ENCODE measurements around the gene CSTPP1. TPM values are rescaled to one million over a fixed set of nuclear protein-coding genes. Genes with fewer than 3 reads are reported as not detected.

The CSTPP1 gene
- total and polyA plus RNA-seq, 2 donors (not counting 1 experiment from before 2014, with no cell fraction given): 11.5 to 29.0 TPM

- 100% methylated on average over 1 of the region's 3 CpGs for WGBS (ENCODE audit: insufficient coverage)
- H3K4me1 Mint-ChIP-seq: no peaks in the 10 kb centered on the region
- no peaks in the 10 kb centered on the region for H3K36me3 ChIP-seq (replicated peaks in 1 of 2; ENCODE audit: control extremely low read depth in 1 of 2, control insufficient read depth in 1 of 2, extremely low read depth in 1 of 2, insufficient read depth in 2 of 2, low read length in 1 of 2)
- H4K20me1 ChIP-seq (ENCODE audit: control insufficient read depth, insufficient read depth, low read length, poor library complexity, severe bottlenecking): no peaks in the 10 kb centered on the region
- no peaks in the 10 kb centered on the region for H3K4me1 ChIP-seq (ENCODE audit: control insufficient read depth in 2 of 2, insufficient read depth in 2 of 2, low read length in 2 of 2)
- H3K4me3 ChIP-seq (ENCODE audit: control extremely low read depth in 1 of 5, extremely low read depth in 1 of 5, insufficient read depth in 1 of 5, low read depth in 2 of 5, low read length in 4 of 5): no peak overlapping the region
- no peaks in the 10 kb centered on the region for H3K9me3 ChIP-seq (ENCODE audit: control extremely low read depth in 1 of 3, control insufficient read depth in 2 of 3, insufficient read depth in 1 of 3, low read length in 2 of 3)
- no peak overlapping the region for H3K4me3 Mint-ChIP-seq
- no peaks in the 10 kb centered on the region for H3K27me3 ChIP-seq (replicated peaks in 1 of 4; ENCODE audit: control extremely low read depth in 1 of 4, control insufficient read depth in 3 of 4, insufficient read depth in 4 of 4, low read length in 3 of 4)
- H3K27me3 Mint-ChIP-seq: no peaks in the 10 kb centered on the region
- H3K27ac ChIP-seq (ENCODE audit: low read length in 2 of 2): no peak overlapping the region
- ChIA-PET POLR2A (no interaction called here), CTCF (no interaction called here)
- intact Hi-C loops (cut with micrococcal nuclease): no loop called here
- H3K9ac ChIP-seq (ENCODE audit: low read length): no peak overlapping the region
- no peak overlapping the region for H3K27ac Mint-ChIP-seq
- no peak for TF ChIP-seq EZH2 (IDR thresholded peaks at IDR 0.05; ENCODE audit: borderline replicate concordance, insufficient read depth, low read depth, low read length, poor library complexity, severe bottlenecking)
- TF ChIP-seq CTCF (IDR thresholded peaks at IDR 0.05): no peak
- no peak for DNase-seq
- no peak for ATAC-seq (ENCODE audit: low read depth)
- no peaks in the 10 kb centered on the region for H3K79me2 ChIP-seq (ENCODE audit: control insufficient read depth, insufficient read depth, low read length)
- H2AFZ ChIP-seq (ENCODE audit: insufficient read depth, low read depth, low read length, poor library complexity, severe bottlenecking): no peak overlapping the region
- H3K9me3 Mint-ChIP-seq (ENCODE audit: insufficient read depth): no peaks in the 10 kb centered on the region
- no peak overlapping the region for H3K4me2 ChIP-seq (replicated peaks; ENCODE audit: low read depth, low read length, poor library complexity, severe bottlenecking)
Measured at GRCh38 chr11:47136921-47137320, 200.4 kb downstream of the CSTPP1 start.

GRCh38 chr11:47137476-47137875 lies 200.9 kb downstream of the CSTPP1 start:
- H3K4me1 ChIP-seq (ENCODE audit: control insufficient read depth in 2 of 2, insufficient read depth in 2 of 2, low read length in 2 of 2): no peaks in the 10 kb centered on the region
- ChIA-PET POLR2A (no interaction called here), CTCF (no interaction called here)
- H3K4me2 ChIP-seq (replicated peaks; ENCODE audit: low read depth, low read length, poor library complexity, severe bottlenecking): no peak overlapping the region
- TF ChIP-seq EZH2 (IDR thresholded peaks at IDR 0.05; ENCODE audit: borderline replicate concordance, insufficient read depth, low read depth, low read length, poor library complexity, severe bottlenecking): no peak
- TF ChIP-seq CTCF (IDR thresholded peaks at IDR 0.05): no peak
- no peaks in the 10 kb centered on the region for H4K20me1 ChIP-seq (ENCODE audit: control insufficient read depth, insufficient read depth, low read length, poor library complexity, severe bottlenecking)
- no peak overlapping the region for H2AFZ ChIP-seq (ENCODE audit: insufficient read depth, low read depth, low read length, poor library complexity, severe bottlenecking)
- DNase-seq: no peak
- H3K79me2 ChIP-seq (ENCODE audit: control insufficient read depth, insufficient read depth, low read length): no peaks in the 10 kb centered on the region
- no peaks in the 10 kb centered on the region for H3K9me3 ChIP-seq (ENCODE audit: control extremely low read depth in 1 of 3, control insufficient read depth in 2 of 3, insufficient read depth in 1 of 3, low read length in 2 of 3)
- no peaks in the 10 kb centered on the region for H3K4me1 Mint-ChIP-seq
- H3K27me3 ChIP-seq (replicated peaks in 1 of 4; ENCODE audit: control extremely low read depth in 1 of 4, control insufficient read depth in 3 of 4, insufficient read depth in 4 of 4, low read length in 3 of 4): no peaks in the 10 kb centered on the region
- 100% methylated on average over 2 of the region's 2 CpGs for WGBS (ENCODE audit: insufficient coverage)
- intact Hi-C loops (cut with micrococcal nuclease): no loop called here
- no peaks in the 10 kb centered on the region for H3K36me3 ChIP-seq (replicated peaks in 1 of 2; ENCODE audit: control extremely low read depth in 1 of 2, control insufficient read depth in 1 of 2, extremely low read depth in 1 of 2, insufficient read depth in 2 of 2, low read length in 1 of 2)
- ATAC-seq (ENCODE audit: low read depth): no peak
- no peaks in the 10 kb centered on the region for H3K27me3 Mint-ChIP-seq
- no peak overlapping the region for H3K27ac ChIP-seq (ENCODE audit: low read length in 2 of 2)
- H3K4me3 ChIP-seq (ENCODE audit: control extremely low read depth in 1 of 5, extremely low read depth in 1 of 5, insufficient read depth in 1 of 5, low read depth in 2 of 5, low read length in 4 of 5): no peak overlapping the region
- no peak overlapping the region for H3K27ac Mint-ChIP-seq
- H3K9me3 Mint-ChIP-seq (ENCODE audit: insufficient read depth): no peaks in the 10 kb centered on the region
- H3K9ac ChIP-seq (ENCODE audit: low read length): no peak overlapping the region
- no peak overlapping the region for H3K4me3 Mint-ChIP-seq
